HG03064 (cell line): ENCODE measurements around the gene PCDH9.
"Not testable (repeated sequence)": the region's sequence is repeated elsewhere in the genome, so short reads cannot be mapped to it uniquely, and the experiment has no call there.

Experiments used
- ATAC-seq: cut with Tn5 transposase; IDR thresholded peaks from one replicate; pipeline ENCODE4 v1.9.1; 2021; ENCODE audit warnings: low read depth; ENCODE audit not compliant: unreplicated experiment

PCDH9 gene

GRCh38 chr13:66339214-66339613, 890.9 kb downstream of the PCDH9 start:
- ATAC-seq: no peak

GRCh38 chr13:66338542-66338941, 891.6 kb downstream of the PCDH9 start:
- no peak for ATAC-seq

- ATAC-seq: no peak
These were observed 894.5 kb downstream of the PCDH9 start for GRCh38 chr13:66335626-66336025.

- no peak for ATAC-seq
These were observed 900.1 kb downstream of the PCDH9 start for GRCh38 chr13:66329988-66330451.

- ATAC-seq: no peak
These were observed 901.7 kb downstream of the PCDH9 start for GRCh38 chr13:66328476-66328875.

GRCh38 chr13:66323745-66324347, 906.3 kb downstream of the PCDH9 start:
- ATAC-seq: no peak

- ATAC-seq: no peak
These were observed 907.2 kb downstream of the PCDH9 start for GRCh38 chr13:66322936-66323335.

- no peak for ATAC-seq
These were observed 907.9 kb downstream of the PCDH9 start for GRCh38 chr13:66322193-66322740.

GRCh38 chr13:66314911-66315310, 915.2 kb downstream of the PCDH9 start:
- no peak for ATAC-seq

- no peak for ATAC-seq
These were observed 916.7 kb downstream of the PCDH9 start for GRCh38 chr13:66313413-66313812.

GRCh38 chr13:66312312-66313087, 917.6 kb downstream of the PCDH9 start:
- ATAC-seq: no peak

GRCh38 chr13:66305961-66306617, 924.0 kb downstream of the PCDH9 start:
- ATAC-seq: no peak

- ATAC-seq: no peak
These were observed 928.7 kb downstream of the PCDH9 start for GRCh38 chr13:66301482-66301881.

GRCh38 chr13:66301006-66301405, 929.1 kb downstream of the PCDH9 start:
- no peak for ATAC-seq

- no peak for ATAC-seq
These were observed 933.3 kb downstream of the PCDH9 start for GRCh38 chr13:66296875-66297274.

- ATAC-seq: no peak
These were observed 933.8 kb downstream of the PCDH9 start for GRCh38 chr13:66296328-66296727.

GRCh38 chr13:66286806-66287205, 943.3 kb downstream of the PCDH9 start:
- not testable (repeated sequence) for ATAC-seq

- ATAC-seq: no peak
These were observed 954.7 kb downstream of the PCDH9 start for GRCh38 chr13:66275416-66275815.

GRCh38 chr13:66273011-66273410, 957.1 kb downstream of the PCDH9 start:
- no peak for ATAC-seq

- no peak for ATAC-seq
These were observed 963.4 kb downstream of the PCDH9 start for GRCh38 chr13:66266761-66267160.

GRCh38 chr13:66266348-66266747, 963.8 kb downstream of the PCDH9 start:
- ATAC-seq: no peak
